ENCODE results near the gene SWT1.

Gene SWT1

GRCh38 chr1:185300152-185300551, 143.2 kb downstream of the SWT1 start:
- Mint-ChIP-seq H3K4me3 (no peak overlapping the region), H3K36me3 (ENCODE audit: low read depth) (peaks cover 77% of the 10 kb centered on the region), H3K9me3 (no peaks in the 10 kb centered on the region), H3K27ac (no peak overlapping the region), H3K27me3 (ENCODE audit: low read depth, poor library complexity) (no peaks in the 10 kb centered on the region), H3K4me1 (no peaks in the 10 kb centered on the region)
- DNase-seq = no peak
- TF ChIP-seq CTCF (IDR thresholded peaks at IDR 0.05) = no peak

- H3K9me3 Mint-ChIP-seq = no peaks in the 10 kb centered on the region
- no peaks in the 10 kb centered on the region for H3K27me3 Mint-ChIP-seq (ENCODE audit: low read depth, poor library complexity)
- H3K27ac Mint-ChIP-seq = no peak overlapping the region
- no peak for DNase-seq
- no peak overlapping the region for H3K4me3 Mint-ChIP-seq
- no peak for TF ChIP-seq CTCF (IDR thresholded peaks at IDR 0.05)
- H3K36me3 Mint-ChIP-seq (ENCODE audit: low read depth) = peaks cover 69% of the 10 kb centered on the region
- no peaks in the 10 kb centered on the region for H3K4me1 Mint-ChIP-seq
These were observed 148.5 kb downstream of the SWT1 start for GRCh38 chr1:185305419-185305818.

- Mint-ChIP-seq H3K9me3 (no peaks in the 10 kb centered on the region), H3K4me3 (no peak overlapping the region), H3K27me3 (ENCODE audit: low read depth, poor library complexity) (no peaks in the 10 kb centered on the region), H3K4me1 (peaks cover 15% of the 10 kb centered on the region), H3K27ac (no peak overlapping the region), H3K36me3 (ENCODE audit: low read depth) (peaks cover 66% of the 10 kb centered on the region)
- no peak for TF ChIP-seq CTCF (IDR thresholded peaks at IDR 0.05)
- DNase-seq = no peak
These were observed 151.2 kb downstream of the SWT1 start for GRCh38 chr1:185308126-185308525.

GRCh38 chr1:185309566-185309965, 152.6 kb downstream of the SWT1 start:
- Mint-ChIP-seq H3K36me3 (ENCODE audit: low read depth) (peaks cover 54% of the 10 kb centered on the region), H3K27me3 (ENCODE audit: low read depth, poor library complexity) (no peaks in the 10 kb centered on the region), H3K9me3 (no peaks in the 10 kb centered on the region), H3K27ac (no peak overlapping the region), H3K4me3 (no peak overlapping the region), H3K4me1 (peaks cover 30% of the 10 kb centered on the region)
- TF ChIP-seq CTCF (IDR thresholded peaks at IDR 0.05) = no peak
- DNase-seq = no peak

- H3K9me3 Mint-ChIP-seq = no peaks in the 10 kb centered on the region
- peak overlapping the region; percentile 1 for H3K4me3 Mint-ChIP-seq
These were observed 154.7 kb downstream of the SWT1 start for GRCh38 chr1:185311589-185312225.

More at GRCh38 chr1:185311589-185312225, 154.7 kb downstream of the SWT1 start:
- no peak for DNase-seq
- no peaks in the 10 kb centered on the region for H3K27me3 Mint-ChIP-seq (ENCODE audit: low read depth, poor library complexity)
- H3K36me3 Mint-ChIP-seq (ENCODE audit: low read depth) = peaks cover 33% of the 10 kb centered on the region
- peaks cover 44% of the 10 kb centered on the region for H3K4me1 Mint-ChIP-seq
- TF ChIP-seq CTCF (IDR thresholded peaks at IDR 0.05) = no peak
- no peak overlapping the region for H3K27ac Mint-ChIP-seq
